ENCODE data around the gene MTX3.

The MTX3 gene

DNA sequence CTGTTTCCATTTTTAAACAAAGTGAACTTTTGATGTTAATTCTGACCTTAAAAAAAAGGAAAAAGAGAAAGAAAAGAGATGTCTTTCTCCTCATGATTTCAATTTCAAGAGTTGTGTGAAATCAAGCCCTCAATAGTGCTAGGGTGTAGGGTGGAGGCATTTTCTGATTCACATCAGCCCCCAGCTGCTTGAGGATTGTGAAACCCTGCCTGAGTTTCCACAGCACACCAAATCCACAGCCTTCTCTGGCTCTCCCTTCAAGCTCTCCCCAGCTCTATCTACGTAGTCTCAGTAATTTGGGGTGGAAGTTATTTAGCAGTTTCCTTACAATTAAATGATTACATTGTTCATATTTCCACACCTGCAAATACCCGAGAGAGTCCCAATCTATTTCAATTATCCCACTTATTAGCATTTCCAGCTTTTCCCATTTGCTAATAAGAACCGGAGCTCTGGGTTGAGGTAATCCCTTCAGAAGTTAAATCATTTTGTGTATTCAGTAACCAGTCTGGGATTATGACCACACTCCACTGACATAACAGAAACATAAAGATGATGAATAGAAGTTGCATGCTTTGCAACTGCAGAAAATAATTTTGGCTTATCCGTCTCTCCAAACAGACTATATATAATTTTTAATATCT is 54.9 kb downstream of the MTX3 start:
- Histone ChIP-seq H2BK5ac (ENCODE audit: low read depth, low read length, poor library complexity) (no peak overlapping the region), H3K79me2 (ENCODE audit: control insufficient read depth, insufficient read depth, low read length, poor library complexity) (no peaks in the 10 kb centered on the region), H2BK120ac (ENCODE audit: insufficient read depth, low read length, poor library complexity) (no peak overlapping the region), H4K8ac (ENCODE audit: low read depth, low read length) (no peak overlapping the region), H4K12ac (ENCODE audit: low read depth, low read length) (no peak overlapping the region), H3K27ac (ENCODE audit: low read depth, low read length) (no peak overlapping the region), H3K27me3 (ENCODE audit: insufficient read depth, low read length) (no peaks in the 10 kb centered on the region), H3K18ac (ENCODE audit: low read length) (no peak overlapping the region), H3K36me3 (ENCODE audit: control insufficient read depth in 1 of 2, insufficient read depth in 2 of 2, low read length in 2 of 2) (no peaks in the 10 kb centered on the region), H4K91ac (ENCODE audit: low read depth, low read length) (no peak overlapping the region), H3K4me3 (ENCODE audit: low read depth, low read length) (no peak overlapping the region), H2BK12ac (ENCODE audit: low read length) (no peak overlapping the region), H2AK5ac (ENCODE audit: low read length) (no peak overlapping the region), H3K4ac (ENCODE audit: low read depth, low read length) (no peak overlapping the region), H3K79me1 (ENCODE audit: low read length) (no peaks in the 10 kb centered on the region), H3K23ac (ENCODE audit: low read length) (no peak overlapping the region), H3K4me1 (ENCODE audit: control insufficient read depth in 1 of 2, insufficient read depth in 2 of 2, low read length in 2 of 2) (no peaks in the 10 kb centered on the region), H3K9ac (ENCODE audit: low read length) (no peak overlapping the region), H3K4me2 (ENCODE audit: low read length) (no peak overlapping the region), H3K9me3 (ENCODE audit: insufficient read depth, low read depth, low read length) (no peaks in the 10 kb centered on the region), H3K14ac (ENCODE audit: low read length) (no peak overlapping the region), H2AFZ (ENCODE audit: insufficient read depth, low read length, poor library complexity) (no peak overlapping the region)
- no peak for DNase-seq
- WGBS (ENCODE audit: extremely low coverage, insufficient coverage, insufficient read length): no CpG with 5 or more reads among the region's 4 CpGs

DNA sequence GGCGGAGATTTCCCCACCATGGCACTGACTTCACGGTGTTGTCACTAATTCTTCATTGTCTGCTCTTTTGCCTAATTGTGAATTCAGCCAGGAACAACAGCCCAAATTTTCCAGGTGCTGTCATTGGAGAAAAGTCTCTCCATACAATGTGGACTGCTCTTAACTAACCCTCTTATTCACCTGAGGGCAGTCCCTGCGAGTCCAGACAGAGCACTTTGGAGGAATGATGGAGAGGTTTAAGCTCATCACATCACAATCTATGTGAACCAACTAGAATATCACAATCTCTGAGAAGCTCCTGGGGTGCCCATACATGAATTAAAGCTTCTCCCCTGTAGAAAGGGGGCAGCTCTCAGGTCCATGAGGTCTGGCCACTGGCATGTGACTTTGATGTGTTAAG is 56.4 kb downstream of the MTX3 start:
- Histone ChIP-seq H3K4ac (ENCODE audit: low read depth, low read length) (no peak overlapping the region), H3K4me3 (ENCODE audit: low read depth, low read length) (no peak overlapping the region), H3K27ac (ENCODE audit: low read depth, low read length) (no peak overlapping the region), H3K9ac (ENCODE audit: low read length) (no peak overlapping the region), H3K4me1 (ENCODE audit: control insufficient read depth in 1 of 2, insufficient read depth in 2 of 2, low read length in 2 of 2) (no peaks in the 10 kb centered on the region), H4K8ac (ENCODE audit: low read depth, low read length) (no peak overlapping the region), H2BK5ac (ENCODE audit: low read depth, low read length, poor library complexity) (no peak overlapping the region), H3K14ac (ENCODE audit: low read length) (no peak overlapping the region), H3K4me2 (ENCODE audit: low read length) (no peak overlapping the region), H3K79me1 (ENCODE audit: low read length) (no peaks in the 10 kb centered on the region), H3K36me3 (ENCODE audit: control insufficient read depth in 1 of 2, insufficient read depth in 2 of 2, low read length in 2 of 2) (no peaks in the 10 kb centered on the region), H2AFZ (ENCODE audit: insufficient read depth, low read length, poor library complexity) (no peak overlapping the region), H2BK12ac (ENCODE audit: low read length) (no peak overlapping the region), H2AK5ac (ENCODE audit: low read length) (no peak overlapping the region), H3K79me2 (ENCODE audit: control insufficient read depth, insufficient read depth, low read length, poor library complexity) (no peaks in the 10 kb centered on the region), H4K12ac (ENCODE audit: low read depth, low read length) (no peak overlapping the region), H2BK120ac (ENCODE audit: insufficient read depth, low read length, poor library complexity) (no peak overlapping the region), H3K23ac (ENCODE audit: low read length) (no peak overlapping the region), H3K27me3 (ENCODE audit: insufficient read depth, low read length) (no peaks in the 10 kb centered on the region), H3K9me3 (ENCODE audit: insufficient read depth, low read depth, low read length) (no peaks in the 10 kb centered on the region), H3K18ac (ENCODE audit: low read length) (no peak overlapping the region), H4K91ac (ENCODE audit: low read depth, low read length) (no peak overlapping the region)
- no CpG with 5 or more reads among the region's 3 CpGs for WGBS (ENCODE audit: extremely low coverage, insufficient coverage, insufficient read length)
- no peak for DNase-seq

DNA sequence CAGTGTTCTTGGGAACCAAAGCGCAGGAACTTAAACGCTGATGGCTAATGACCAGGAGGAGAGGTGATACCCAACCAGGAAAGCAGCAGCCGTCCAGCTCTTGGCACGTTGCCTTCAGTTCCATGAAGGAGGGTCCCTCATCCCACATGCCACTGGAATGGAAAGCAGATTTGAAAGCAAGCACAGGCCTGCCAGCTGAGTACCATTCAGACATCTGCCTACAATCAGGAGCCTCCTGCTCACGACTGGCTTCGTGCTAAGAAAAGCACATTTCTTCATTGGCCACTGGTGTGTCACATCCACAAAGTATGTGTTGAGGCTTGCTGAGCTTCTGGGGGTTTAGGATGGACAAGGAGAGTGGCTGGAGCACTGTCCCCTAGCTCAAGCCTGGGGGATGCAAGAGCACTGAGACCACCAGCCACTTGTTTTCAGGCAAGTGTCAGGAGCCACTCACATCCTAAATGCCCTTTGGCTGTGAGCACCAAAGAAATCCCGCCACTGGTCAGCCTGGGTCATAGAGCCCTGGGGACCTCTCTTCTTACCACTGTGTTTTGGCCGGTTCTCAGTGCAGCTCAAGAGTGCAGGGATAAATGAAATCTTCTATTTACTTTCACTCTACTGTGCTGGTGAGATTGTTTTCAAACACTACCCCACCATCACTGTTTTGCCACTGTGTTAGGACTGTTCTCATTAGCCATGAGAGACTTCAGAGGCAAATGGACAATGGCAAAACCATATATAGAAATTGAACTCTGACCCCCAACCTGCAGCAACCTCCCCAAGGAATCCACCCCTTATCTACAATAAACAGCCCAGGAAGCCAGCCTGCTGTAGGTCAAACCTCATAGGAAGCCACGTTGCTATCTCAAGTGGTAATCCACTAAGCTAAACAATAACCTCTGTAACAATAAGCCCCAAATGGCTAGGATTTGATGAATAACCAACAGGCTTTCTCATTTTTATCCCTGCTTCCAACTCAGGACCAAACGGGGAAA is 58.3 kb downstream of the MTX3 start:
- Histone ChIP-seq H4K91ac (ENCODE audit: low read depth, low read length) (no peak overlapping the region), H2BK12ac (ENCODE audit: low read length) (no peak overlapping the region), H3K27ac (ENCODE audit: low read depth, low read length) (no peak overlapping the region), H2AK5ac (ENCODE audit: low read length) (no peak overlapping the region), H3K4me2 (ENCODE audit: low read length) (no peak overlapping the region), H2BK5ac (ENCODE audit: low read depth, low read length, poor library complexity) (no peak overlapping the region), H2BK120ac (ENCODE audit: insufficient read depth, low read length, poor library complexity) (no peak overlapping the region), H3K79me2 (ENCODE audit: control insufficient read depth, insufficient read depth, low read length, poor library complexity) (no peaks in the 10 kb centered on the region), H3K27me3 (ENCODE audit: insufficient read depth, low read length) (no peaks in the 10 kb centered on the region), H4K8ac (ENCODE audit: low read depth, low read length) (no peak overlapping the region), H3K23ac (ENCODE audit: low read length) (no peak overlapping the region), H3K4ac (ENCODE audit: low read depth, low read length) (no peak overlapping the region), H3K9me3 (ENCODE audit: insufficient read depth, low read depth, low read length) (no peaks in the 10 kb centered on the region), H4K12ac (ENCODE audit: low read depth, low read length) (no peak overlapping the region), H3K79me1 (ENCODE audit: low read length) (no peaks in the 10 kb centered on the region), H3K36me3 (ENCODE audit: control insufficient read depth in 1 of 2, insufficient read depth in 2 of 2, low read length in 2 of 2) (no peaks in the 10 kb centered on the region), H3K14ac (ENCODE audit: low read length) (no peak overlapping the region), H3K4me1 (ENCODE audit: control insufficient read depth in 1 of 2, insufficient read depth in 2 of 2, low read length in 2 of 2) (no peaks in the 10 kb centered on the region), H3K18ac (ENCODE audit: low read length) (no peak overlapping the region), H2AFZ (ENCODE audit: insufficient read depth, low read length, poor library complexity) (no peak overlapping the region), H3K9ac (ENCODE audit: low read length) (no peak overlapping the region), H3K4me3 (ENCODE audit: low read depth, low read length) (no peak overlapping the region)
- no CpG with 5 or more reads among the region's 10 CpGs for WGBS (ENCODE audit: extremely low coverage, insufficient coverage, insufficient read length)
- no peak for DNase-seq

DNA sequence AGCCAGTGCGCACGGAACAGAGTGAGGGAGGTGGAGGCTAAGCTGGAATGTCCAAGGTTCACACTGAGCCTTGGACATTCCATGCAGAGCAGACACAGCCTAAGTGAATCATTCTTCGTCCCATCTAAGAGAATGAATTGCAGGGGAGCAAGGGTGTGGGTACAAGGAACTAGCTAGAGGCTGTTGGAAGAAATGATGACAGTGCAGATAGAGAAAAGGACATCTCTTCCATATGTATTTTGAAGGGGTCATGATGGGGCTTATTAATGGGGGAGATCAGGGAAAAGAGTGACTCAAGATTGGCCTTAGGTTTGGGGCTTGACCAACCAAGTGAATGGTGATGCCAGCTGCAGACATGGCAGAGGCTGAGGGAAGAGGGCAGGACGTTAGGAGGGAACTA is 59.2 kb downstream of the MTX3 start:
- Histone ChIP-seq H2BK5ac (ENCODE audit: low read depth, low read length, poor library complexity) (no peak overlapping the region), H2BK120ac (ENCODE audit: insufficient read depth, low read length, poor library complexity) (no peak overlapping the region), H3K4ac (ENCODE audit: low read depth, low read length) (no peak overlapping the region), H4K12ac (ENCODE audit: low read depth, low read length) (no peak overlapping the region), H3K27me3 (ENCODE audit: insufficient read depth, low read length) (no peaks in the 10 kb centered on the region), H2AK5ac (ENCODE audit: low read length) (no peak overlapping the region), H2BK12ac (ENCODE audit: low read length) (no peak overlapping the region), H3K79me1 (ENCODE audit: low read length) (no peaks in the 10 kb centered on the region), H3K18ac (ENCODE audit: low read length) (no peak overlapping the region), H3K4me2 (ENCODE audit: low read length) (no peak overlapping the region), H3K23ac (ENCODE audit: low read length) (peak overlapping the region; percentile 78), H3K14ac (ENCODE audit: low read length) (no peak overlapping the region), H3K79me2 (ENCODE audit: control insufficient read depth, insufficient read depth, low read length, poor library complexity) (no peaks in the 10 kb centered on the region), H3K9me3 (ENCODE audit: insufficient read depth, low read depth, low read length) (no peaks in the 10 kb centered on the region), H3K9ac (ENCODE audit: low read length) (no peak overlapping the region), H4K91ac (ENCODE audit: low read depth, low read length) (no peak overlapping the region), H3K4me1 (ENCODE audit: control insufficient read depth in 1 of 2, insufficient read depth in 2 of 2, low read length in 2 of 2) (no peaks in the 10 kb centered on the region), H3K36me3 (ENCODE audit: control insufficient read depth in 1 of 2, insufficient read depth in 2 of 2, low read length in 2 of 2) (no peaks in the 10 kb centered on the region), H2AFZ (ENCODE audit: insufficient read depth, low read length, poor library complexity) (no peak overlapping the region), H3K4me3 (ENCODE audit: low read depth, low read length) (no peak overlapping the region), H3K27ac (ENCODE audit: low read depth, low read length) (no peak overlapping the region), H4K8ac (ENCODE audit: low read depth, low read length) (no peak overlapping the region)
- no CpG with 5 or more reads among the region's 4 CpGs for WGBS (ENCODE audit: extremely low coverage, insufficient coverage, insufficient read length)
- DNase-seq: no peak
